ENCODE data around the gene TSPAN17. TPM values are rescaled to one million over a fixed set of nuclear protein-coding genes. Genes with fewer than 3 reads are reported as not detected.

Gene TSPAN17
- total RNA-seq, 1 donor from 2014 or later: 37.5 TPM

- Mint-ChIP-seq H3K36me3 (ENCODE audit: insufficient read depth) (no peaks in the 10 kb centered on the region), H3K4me3 (ENCODE audit: low read depth) (no peak overlapping the region), H3K4me1 (ENCODE audit: low read depth) (no peaks in the 10 kb centered on the region), H3K27ac (no peak overlapping the region), H3K27me3 (peaks cover 56% of the 10 kb centered on the region), H3K9me3 (ENCODE audit: low read depth) (no peaks in the 10 kb centered on the region)
- no peak for TF ChIP-seq CTCF (IDR thresholded peaks at IDR 0.05; ENCODE audit: unreplicated experiment)
- no peak for DNase-seq (ENCODE audit: low spot score, unreplicated experiment)
These were observed 6.7 kb upstream of the TSPAN17 start for GRCh38 chr5:176640616-176641015.

- Mint-ChIP-seq H3K27me3 (peaks cover 36% of the 10 kb centered on the region), H3K4me3 (ENCODE audit: low read depth) (no peak overlapping the region), H3K4me1 (ENCODE audit: low read depth) (no peaks in the 10 kb centered on the region), H3K27ac (no peak overlapping the region), H3K36me3 (ENCODE audit: insufficient read depth) (no peaks in the 10 kb centered on the region), H3K9me3 (ENCODE audit: low read depth) (no peaks in the 10 kb centered on the region)
- no peak for DNase-seq (ENCODE audit: low spot score, unreplicated experiment)
- TF ChIP-seq CTCF (IDR thresholded peaks at IDR 0.05; ENCODE audit: unreplicated experiment): no peak
These were observed 4.4 kb upstream of the TSPAN17 start for GRCh38 chr5:176642675-176643490.

GRCh38 chr5:176643491-176644219 lies 3.6 kb upstream of the TSPAN17 start:
- TF ChIP-seq CTCF (IDR thresholded peaks at IDR 0.05; ENCODE audit: unreplicated experiment): no peak
- H3K4me1 Mint-ChIP-seq (ENCODE audit: low read depth): no peaks in the 10 kb centered on the region
- no peak overlapping the region for H3K4me3 Mint-ChIP-seq (ENCODE audit: low read depth)
- no peak for DNase-seq (ENCODE audit: low spot score, unreplicated experiment)
- H3K27ac Mint-ChIP-seq: no peak overlapping the region
- H3K9me3 Mint-ChIP-seq (ENCODE audit: low read depth): no peaks in the 10 kb centered on the region
- H3K27me3 Mint-ChIP-seq: peaks cover 30% of the 10 kb centered on the region
- no peaks in the 10 kb centered on the region for H3K36me3 Mint-ChIP-seq (ENCODE audit: insufficient read depth)

- H3K4me3 Mint-ChIP-seq (ENCODE audit: low read depth): no peak overlapping the region
- H3K27ac Mint-ChIP-seq: no peak overlapping the region
- no peak for TF ChIP-seq CTCF (IDR thresholded peaks at IDR 0.05; ENCODE audit: unreplicated experiment)
- no peaks in the 10 kb centered on the region for H3K36me3 Mint-ChIP-seq (ENCODE audit: insufficient read depth)
- DNase-seq (ENCODE audit: low spot score, unreplicated experiment): no peak
- no peaks in the 10 kb centered on the region for H3K9me3 Mint-ChIP-seq (ENCODE audit: low read depth)
- no peaks in the 10 kb centered on the region for H3K4me1 Mint-ChIP-seq (ENCODE audit: low read depth)
- peaks cover 26% of the 10 kb centered on the region for H3K27me3 Mint-ChIP-seq
These were observed 3.0 kb upstream of the TSPAN17 start for GRCh38 chr5:176644294-176644693.

GRCh38 chr5:176644878-176645670 lies 2.2 kb upstream of the TSPAN17 start:
- no peak for DNase-seq (ENCODE audit: low spot score, unreplicated experiment)
- Mint-ChIP-seq H3K36me3 (ENCODE audit: insufficient read depth) (no peaks in the 10 kb centered on the region), H3K9me3 (ENCODE audit: low read depth) (no peaks in the 10 kb centered on the region), H3K4me1 (ENCODE audit: low read depth) (no peaks in the 10 kb centered on the region), H3K4me3 (ENCODE audit: low read depth) (no peak overlapping the region), H3K27ac (no peak overlapping the region), H3K27me3 (peaks cover 22% of the 10 kb centered on the region)
- no peak for TF ChIP-seq CTCF (IDR thresholded peaks at IDR 0.05; ENCODE audit: unreplicated experiment)

Data from progenitor cell of endocrine pancreas (in vitro differentiated cells).